GM12865 (cell line): Measurements from ENCODE around the gene TNFSF10.

Experiments
- DNase-seq: peaks from one replicate; pipeline ENCODE4 v3.0.0; 2010; ENCODE audit warnings: low read depth
- H3K4me3 ChIP-seq: 2 replicates; pipeline ENCODE4 v1.5.1; 2011; ENCODE audit warnings: mild to moderate bottlenecking, low read depth, low read length, control low read depth
- TF ChIP-seq, protein P1 (sequence below): IDR thresholded peaks from 2 replicates; pipeline ENCODE4 v1.5.1; 2011; ENCODE audit warnings: low read length, control low read depth, low read depth, inconsistent platforms; ENCODE audit not compliant: insufficient read depth; ENCODE audit errors: missing control alignments

The TNFSF10 gene

GRCh38 chr3:172475703-172476102 is 47.5 kb downstream of the TNFSF10 start:
- no peak for DNase-seq
- TF ChIP-seq, protein P1, sequence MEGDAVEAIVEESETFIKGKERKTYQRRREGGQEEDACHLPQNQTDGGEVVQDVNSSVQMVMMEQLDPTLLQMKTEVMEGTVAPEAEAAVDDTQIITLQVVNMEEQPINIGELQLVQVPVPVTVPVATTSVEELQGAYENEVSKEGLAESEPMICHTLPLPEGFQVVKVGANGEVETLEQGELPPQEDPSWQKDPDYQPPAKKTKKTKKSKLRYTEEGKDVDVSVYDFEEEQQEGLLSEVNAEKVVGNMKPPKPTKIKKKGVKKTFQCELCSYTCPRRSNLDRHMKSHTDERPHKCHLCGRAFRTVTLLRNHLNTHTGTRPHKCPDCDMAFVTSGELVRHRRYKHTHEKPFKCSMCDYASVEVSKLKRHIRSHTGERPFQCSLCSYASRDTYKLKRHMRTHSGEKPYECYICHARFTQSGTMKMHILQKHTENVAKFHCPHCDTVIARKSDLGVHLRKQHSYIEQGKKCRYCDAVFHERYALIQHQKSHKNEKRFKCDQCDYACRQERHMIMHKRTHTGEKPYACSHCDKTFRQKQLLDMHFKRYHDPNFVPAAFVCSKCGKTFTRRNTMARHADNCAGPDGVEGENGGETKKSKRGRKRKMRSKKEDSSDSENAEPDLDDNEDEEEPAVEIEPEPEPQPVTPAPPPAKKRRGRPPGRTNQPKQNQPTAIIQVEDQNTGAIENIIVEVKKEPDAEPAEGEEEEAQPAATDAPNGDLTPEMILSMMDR, result no peak
- H3K4me3 ChIP-seq, result no peak overlapping the region

DNA sequence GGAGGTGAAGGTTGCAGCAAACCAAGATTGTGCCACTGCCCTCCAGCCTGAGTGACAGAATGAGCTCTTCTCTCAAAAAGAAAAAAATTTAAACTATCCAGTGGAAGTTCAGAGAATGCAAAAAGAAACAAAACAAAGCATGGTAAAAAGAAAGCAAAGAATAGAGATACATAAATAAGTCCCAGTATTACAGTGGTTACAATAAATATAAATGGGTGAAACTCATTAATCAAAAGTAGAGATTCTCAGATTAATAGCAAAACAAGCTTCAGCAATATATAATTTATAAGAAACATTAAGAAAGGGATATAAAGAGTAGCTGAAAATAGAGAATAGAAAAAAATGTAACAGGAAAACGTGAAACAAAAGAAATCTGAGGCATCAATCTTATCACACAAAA is 51.3 kb downstream of the TNFSF10 start:
- TF ChIP-seq, protein P1, result no peak
- DNase-seq, result no peak
- H3K4me3 ChIP-seq, result no peak overlapping the region

DNA sequence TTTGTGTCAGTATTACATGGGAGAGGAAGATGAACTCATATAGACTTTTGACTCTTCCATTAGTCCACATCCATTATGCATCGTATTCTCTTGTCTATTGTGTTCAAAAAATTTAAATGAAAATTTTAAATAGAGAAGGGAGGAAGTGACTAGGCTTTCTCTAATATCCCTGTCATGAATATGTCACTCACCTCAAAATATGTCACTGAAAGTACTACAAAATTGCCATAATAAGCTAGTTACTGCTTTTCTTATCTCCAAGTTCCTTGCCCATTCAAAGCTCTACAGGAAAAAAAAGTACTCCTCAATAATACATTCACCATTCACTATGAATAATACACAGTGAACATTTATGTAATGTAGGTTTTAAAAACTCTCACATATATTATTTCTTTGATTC is 52.6 kb downstream of the TNFSF10 start:
- H3K4me3 ChIP-seq, result no peak overlapping the region
- TF ChIP-seq, protein P1, result no peak
- DNase-seq, result no peak

DNA sequence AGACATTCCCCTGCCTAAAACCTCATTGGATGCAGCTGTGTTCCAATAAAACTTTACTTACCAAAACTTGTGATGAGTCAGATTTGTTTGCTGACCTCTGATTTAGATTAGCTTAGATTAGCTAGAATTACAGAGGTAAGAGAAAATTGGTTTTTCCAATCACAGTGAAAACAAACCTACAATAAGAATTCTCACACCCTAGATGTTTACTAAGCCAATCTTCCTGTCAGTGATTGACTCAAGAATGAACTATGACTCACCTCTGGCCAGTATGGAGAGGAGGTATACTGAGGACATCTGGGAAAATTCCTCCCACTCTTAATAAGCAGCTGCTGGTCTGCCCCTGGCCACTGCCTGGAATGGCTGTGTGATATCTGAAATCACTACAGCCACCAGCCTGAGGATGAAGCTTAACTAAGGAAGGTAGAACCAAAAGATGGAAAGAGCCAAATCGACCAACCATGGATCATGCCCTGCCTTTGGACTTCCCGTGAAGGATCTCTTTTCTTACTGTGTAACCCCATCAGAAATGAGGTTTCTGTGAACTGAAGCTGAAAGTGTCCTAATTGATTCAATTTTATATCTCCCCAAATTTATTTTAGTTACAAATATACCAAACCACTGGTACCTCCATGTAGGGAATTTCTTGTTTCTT is 55.9 kb downstream of the TNFSF10 start:
- DNase-seq, result no peak
- TF ChIP-seq, protein P1, result no peak
- H3K4me3 ChIP-seq, result no peak overlapping the region

- DNase-seq, result no peak
- TF ChIP-seq, protein P1, result no peak
- no peak overlapping the region for H3K4me3 ChIP-seq
These were observed 56.6 kb downstream of the TNFSF10 start for GRCh38 chr3:172466553-172467130.

DNA sequence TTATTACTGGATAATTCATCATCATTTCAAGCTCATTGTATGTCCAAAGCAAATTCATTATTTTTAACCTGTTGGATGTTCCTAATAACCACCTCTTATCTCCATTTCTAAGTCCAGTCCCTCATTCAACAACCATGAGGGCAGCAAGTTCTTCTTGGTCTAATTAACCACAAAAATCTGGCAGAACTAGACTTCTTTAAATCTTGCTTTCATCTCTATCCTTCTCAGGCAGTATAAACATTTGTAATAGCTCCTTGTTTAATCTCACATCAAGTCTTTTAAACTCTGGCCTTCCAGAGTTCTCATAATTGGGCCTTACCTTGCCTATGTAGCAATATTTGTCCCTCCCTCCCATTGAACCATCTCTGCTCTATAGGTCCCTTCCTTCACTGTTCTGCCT is 57.9 kb downstream of the TNFSF10 start:
- DNase-seq, result no peak
- no peak overlapping the region for H3K4me3 ChIP-seq
- TF ChIP-seq, protein P1, result no peak

DNA sequence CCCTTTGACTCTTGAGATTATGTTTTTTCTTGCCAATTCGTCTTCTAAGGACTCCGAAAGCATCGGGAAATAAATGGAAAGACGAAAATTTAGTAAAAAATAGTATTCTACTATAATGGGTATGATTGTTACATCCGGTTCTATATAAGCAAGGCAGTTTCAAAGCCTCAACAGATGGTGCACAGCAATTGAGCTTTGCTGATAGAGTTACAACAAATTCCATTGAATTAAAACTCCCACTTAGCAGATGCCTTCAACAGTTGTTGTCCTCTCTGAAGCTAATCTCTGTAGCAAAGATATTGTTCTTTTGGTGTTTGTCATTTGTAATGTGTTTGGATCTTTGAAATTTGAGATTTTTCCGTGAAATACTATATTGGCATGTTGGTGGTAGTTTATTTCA is 58.9 kb downstream of the TNFSF10 start:
- TF ChIP-seq, protein P1, result no peak
- DNase-seq, result no peak
- no peak overlapping the region for H3K4me3 ChIP-seq
